Suppressor macrophage treated with lipopolysaccharide for 4 hours (primary cell): ENCODE measurements around the gene COL4A2.

Experiments used
- DNase-seq: peaks from one replicate; pipeline ENCODE4 v3.0.0-alpha.2; 2020

The COL4A2 gene

GRCh38 chr13:110323172-110323891, 16.2 kb downstream of the COL4A2 start:
- DNase-seq: no peak

GRCh38 chr13:110324026-110324749, 17.1 kb downstream of the COL4A2 start:
- no peak for DNase-seq

DNA sequence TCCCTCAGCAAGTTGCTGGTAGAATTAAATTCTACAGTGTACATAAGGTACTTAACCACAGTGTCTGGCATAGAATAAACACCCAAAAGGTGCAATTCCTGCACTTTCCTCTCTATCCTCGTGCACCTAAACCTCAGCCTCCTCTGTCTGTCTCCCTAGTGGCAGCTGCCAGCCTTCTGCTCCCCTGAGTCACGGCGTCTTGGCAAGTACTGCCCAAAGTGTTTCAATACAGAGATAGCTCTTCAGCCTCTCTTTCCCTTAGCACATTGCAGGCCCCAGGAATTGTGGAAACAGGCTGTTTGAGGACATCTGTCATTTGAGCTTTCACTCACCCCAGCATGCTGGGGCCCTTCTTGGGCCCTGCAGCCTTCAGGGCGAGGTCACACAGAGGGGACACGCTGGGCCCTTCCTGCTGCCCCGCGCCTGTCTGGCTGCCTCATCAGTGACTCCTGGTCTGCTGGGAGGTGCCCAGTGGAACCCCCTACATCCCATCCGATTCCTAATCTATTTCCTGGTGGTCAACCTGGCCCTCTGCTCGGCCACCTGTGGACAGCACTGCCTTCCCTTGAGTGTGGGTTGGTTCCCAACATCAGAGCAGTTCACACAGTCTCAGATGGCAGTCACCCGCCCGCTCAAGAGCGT, 19.3 kb downstream of the COL4A2 start:
- DNase-seq: no peak

DNA sequence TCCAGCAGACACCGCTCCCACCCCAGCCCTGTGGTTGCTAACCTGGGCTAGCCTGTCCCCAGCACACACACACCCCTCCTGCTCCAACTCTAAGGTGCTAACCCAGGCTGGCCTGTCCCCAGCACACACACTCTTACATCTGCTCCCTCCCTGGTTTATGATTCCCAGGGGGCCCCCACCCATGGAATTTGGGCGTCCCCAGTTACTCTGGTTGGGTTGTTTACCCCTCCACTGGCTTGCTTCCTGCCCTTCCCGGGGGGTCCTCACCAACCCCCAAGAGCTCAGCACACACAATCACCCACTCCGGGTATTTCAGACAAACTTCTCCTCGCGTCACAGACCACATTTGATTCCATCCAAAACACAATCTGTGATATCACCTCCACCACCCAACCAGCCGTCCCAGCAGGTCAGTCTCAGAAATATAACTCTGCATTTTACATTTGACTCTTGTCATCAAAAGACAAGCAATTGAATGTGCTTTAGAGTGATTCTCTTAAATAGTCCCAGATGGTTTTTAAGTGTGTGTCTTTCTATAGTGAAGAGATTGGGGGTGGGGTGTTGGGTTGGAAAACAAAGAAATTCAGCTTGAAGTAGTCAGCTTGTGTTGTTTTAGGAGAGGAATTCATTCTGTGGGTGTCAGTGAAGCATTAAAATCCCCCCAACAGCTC, 20.1 kb downstream of the COL4A2 start:
- DNase-seq: no peak

DNA sequence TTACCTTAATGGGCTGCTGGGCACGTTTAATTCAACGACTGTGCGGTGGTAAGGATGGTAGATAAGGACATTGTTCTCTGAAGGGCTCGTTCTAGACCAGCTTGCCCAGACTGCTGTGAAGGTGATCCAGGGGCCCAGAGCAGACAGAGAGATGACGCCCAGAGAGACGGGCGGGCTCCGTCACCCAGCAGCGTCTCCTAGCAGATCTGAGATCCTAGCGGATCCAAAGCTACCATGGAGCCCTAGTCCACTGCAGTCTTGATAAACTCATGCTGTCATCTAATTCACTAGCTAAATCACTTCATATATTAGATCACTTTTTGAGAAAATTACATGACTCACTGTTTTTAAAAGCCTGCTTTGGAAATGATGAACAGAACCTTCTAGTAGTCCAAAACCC, 21.5 kb downstream of the COL4A2 start:
- DNase-seq: no peak

GRCh38 chr13:110329258-110329657, 22.2 kb downstream of the COL4A2 start:
- DNase-seq: no peak

- no peak for DNase-seq
These were observed 22.8 kb downstream of the COL4A2 start for GRCh38 chr13:110329798-110330461.

GRCh38 chr13:110330491-110331011, 23.5 kb downstream of the COL4A2 start:
- DNase-seq: no peak

DNA sequence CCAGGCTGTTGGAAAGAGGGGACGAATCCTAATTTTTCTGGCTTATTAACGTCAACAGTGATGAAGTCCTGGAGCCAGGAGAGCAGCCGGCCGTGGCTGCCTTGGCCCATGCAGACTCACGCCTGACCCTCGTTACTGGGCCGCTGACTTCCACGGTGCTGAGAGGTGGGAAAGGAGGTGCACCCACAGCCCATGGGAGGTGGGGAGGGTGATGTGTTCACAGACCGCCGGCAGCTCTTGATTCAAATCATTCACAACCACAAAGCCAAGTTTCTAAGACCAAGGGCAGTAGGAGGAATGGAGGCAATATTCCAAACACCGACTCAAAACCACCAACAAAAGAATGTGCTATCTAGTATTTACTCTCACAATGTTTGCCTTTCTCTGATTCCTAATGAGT, 24.3 kb downstream of the COL4A2 start:
- DNase-seq: no peak

DNA sequence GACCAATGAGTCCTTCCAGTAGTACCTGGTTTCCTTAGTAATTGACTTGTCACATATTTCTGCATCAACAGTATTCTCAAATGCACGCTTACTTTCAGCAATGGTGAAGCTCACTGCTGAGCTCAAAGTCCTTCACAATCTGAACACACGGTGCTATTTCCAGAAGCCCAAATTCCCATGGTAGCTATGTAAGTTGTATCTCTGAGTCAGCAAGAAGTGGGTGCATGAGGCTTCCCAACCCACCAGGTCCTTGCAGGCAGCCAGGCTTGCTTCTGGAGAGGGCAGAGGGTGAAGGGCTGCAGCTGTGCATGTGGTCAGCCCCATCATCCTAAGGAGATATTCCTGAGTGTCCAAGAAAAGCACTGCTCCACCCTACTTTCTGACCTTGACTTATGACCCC, 25.7 kb downstream of the COL4A2 start:
- DNase-seq: no peak

GRCh38 chr13:110333837-110334236, 26.8 kb downstream of the COL4A2 start:
- no peak for DNase-seq

DNA sequence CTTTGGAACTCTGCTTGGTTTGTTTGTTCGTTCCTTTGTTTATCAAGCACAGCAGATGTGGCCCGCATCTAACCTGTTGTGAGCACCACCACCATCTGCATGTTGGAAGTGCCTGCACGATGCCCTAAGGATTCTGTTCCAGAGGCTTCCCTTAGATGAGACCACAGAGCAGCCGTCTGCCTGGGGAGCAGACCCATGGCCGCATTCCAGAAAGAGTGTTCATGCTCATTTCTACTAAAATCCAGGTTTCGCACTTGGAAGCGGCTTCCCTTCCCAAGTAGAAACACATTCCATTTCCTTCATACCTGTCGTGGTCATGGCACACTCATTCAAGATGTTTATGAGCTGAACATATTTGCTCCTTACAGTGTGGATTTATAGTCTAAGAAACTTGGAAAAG, 27.2 kb downstream of the COL4A2 start:
- no peak for DNase-seq

- no peak for DNase-seq
These were observed 27.9 kb downstream of the COL4A2 start for GRCh38 chr13:110334841-110335490.

DNA sequence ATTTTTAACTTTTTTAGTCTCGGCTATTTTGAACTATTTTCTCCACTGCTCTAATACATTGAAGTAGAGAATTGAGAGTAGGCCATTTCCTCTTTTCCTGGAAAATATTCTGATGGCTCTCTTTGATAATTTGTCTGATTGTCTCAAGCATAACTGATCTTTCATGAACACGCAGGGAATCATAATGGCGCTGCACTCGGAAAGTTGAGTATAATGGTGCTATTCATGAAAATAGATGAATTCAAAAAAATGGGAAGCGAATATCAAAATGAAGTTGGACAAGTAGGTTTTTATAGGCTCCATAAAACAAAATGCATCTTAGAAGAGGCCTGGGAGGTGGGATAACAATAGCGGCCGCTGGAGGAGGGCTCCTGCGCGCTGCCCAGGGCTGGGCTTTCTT, 29.0 kb downstream of the COL4A2 start:
- no peak for DNase-seq

DNA sequence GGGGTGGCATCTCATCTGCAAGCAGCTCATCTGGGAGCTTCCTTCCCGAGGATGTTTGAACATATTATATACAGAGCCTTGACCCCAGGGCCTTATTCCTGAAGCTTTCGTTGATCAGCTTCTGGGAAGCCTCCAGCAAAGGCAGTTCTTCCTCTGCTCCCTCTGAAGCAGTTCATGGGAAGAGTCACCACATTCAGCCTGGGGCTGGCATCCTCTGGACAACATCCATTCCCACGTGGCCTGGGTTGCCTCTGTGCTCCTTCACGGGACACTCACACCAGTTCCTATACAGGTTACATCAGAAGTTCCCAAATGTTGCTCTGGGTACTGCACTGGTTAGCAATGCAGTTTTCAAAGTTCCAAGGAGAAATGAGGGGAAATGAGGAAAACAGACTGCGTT, 29.6 kb downstream of the COL4A2 start:
- no peak for DNase-seq

DNA sequence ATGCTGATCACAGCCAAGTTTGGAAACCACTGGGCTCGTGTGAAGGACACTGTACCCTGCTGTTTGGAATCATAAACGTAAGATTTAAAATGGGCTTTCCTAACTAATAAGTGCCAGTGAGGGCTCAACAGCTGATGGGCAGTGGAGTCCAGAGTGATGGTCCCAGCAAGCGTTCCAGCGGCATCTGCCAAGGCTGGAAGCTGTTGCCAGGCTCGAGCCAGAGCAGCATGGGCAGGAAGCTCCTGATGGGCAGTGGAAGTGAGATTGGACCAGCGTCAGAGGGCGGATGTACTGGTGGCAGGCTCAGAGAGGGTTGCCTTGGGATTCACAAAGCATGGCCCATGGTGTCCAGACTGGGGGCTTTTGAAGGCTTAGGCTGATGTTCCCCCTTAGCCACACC, 30.2 kb downstream of the COL4A2 start:
- DNase-seq: no peak

DNA sequence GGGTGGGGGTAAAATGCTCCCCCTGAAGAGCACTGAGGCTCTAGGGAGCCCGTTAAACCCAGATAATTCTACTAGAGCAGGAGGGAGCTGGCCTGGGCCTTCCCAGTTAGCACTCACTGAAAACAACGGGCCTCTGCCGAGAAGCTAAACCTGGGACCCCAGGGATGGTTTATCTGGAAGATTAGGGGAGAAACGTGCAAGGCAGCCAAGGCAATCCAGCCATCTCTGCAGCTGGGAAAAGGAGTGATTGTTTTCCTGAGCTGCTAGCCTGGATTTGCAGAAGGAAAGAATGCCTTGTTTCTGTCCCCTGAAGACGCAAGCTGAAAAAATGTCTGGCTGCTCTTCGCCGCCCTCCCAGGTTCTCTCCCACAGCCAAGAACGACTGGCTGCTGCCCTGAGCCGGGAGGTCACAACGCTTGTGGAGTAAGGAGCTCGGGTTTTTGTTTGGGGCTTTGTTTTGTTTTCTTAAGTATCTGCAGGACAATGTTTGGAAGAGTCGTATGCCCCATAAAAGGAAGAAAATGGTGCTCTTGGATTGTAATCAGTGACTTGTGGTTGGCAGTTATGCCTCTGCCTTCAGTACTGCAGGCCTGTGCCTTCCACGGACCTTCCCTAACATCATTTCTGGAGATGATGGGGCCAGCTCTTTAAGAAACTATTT, 31.5 kb downstream of the COL4A2 start:
- DNase-seq: no peak

- DNase-seq: no peak
These were observed 32.2 kb downstream of the COL4A2 start for GRCh38 chr13:110339263-110339662.

GRCh38 chr13:110339975-110340550, 33.0 kb downstream of the COL4A2 start:
- no peak for DNase-seq

- peak; percentile 48 for DNase-seq
These were observed 33.8 kb downstream of the COL4A2 start for GRCh38 chr13:110340812-110341444.
